Peyer's patch (tissue), 4 donors: Measurements from ENCODE around the gene LINS1.

Source experiments
- CTCF ChIP-seq, 6 experiments: fragments of 450-650 bp in 4 of 6; fragments of 200-600 bp in 2 of 6; sonication (generic) in 1 of 6; IDR thresholded peaks; one replicate each; pipeline ENCODE4 v1.5.1; 2017 to 2019; ENCODE audit warnings: antibody characterized with exemption in 6 of 6, mild to moderate bottlenecking in 3 of 6, moderate library complexity in 1 of 6
- POLR2A ChIP-seq, 2 donors: fragments of 450-650 bp; IDR thresholded peaks; one replicate each; pipeline ENCODE4 v1.5.1; 2017; ENCODE audit warnings: antibody characterized with exemption in 2 of 2, mild to moderate bottlenecking in 2 of 2, moderate library complexity in 2 of 2

GRCh38 chr15:100627789-100628395 is 25.9 kb upstream of the LINS1 start:
- peak; percentile 66 to 93 (median 85) for TF ChIP-seq CTCF (IDR thresholded peaks at IDR 0.05)
- TF ChIP-seq POLR2A (IDR thresholded peaks at IDR 0.05) = no peak
